ENCODE results near the gene RTP1.

GRCh38 chr3:187172929-187173328 lies 24.4 kb upstream of the RTP1 start:
- TF ChIP-seq CTCF (conservative IDR thresholded peaks at IDR 0.05) (no peak), EZH2 (IDR thresholded peaks at IDR 0.05; ENCODE audit: low read depth) (no peak)
